MM.1S (cell line): ENCODE data around the gene TRAPPC10.

Experiments
- DNase-seq: peaks from one replicate; pipeline ENCODE4 v3.0.0-alpha.2; 2015
- H2AFZ ChIP-seq: fragments of 300-600 bp; sonication (generic); 2 replicates; pipeline ENCODE4 v1.6.0; 2016; ENCODE audit warnings: antibody characterized with exemption, low read length
- H3F3A ChIP-seq: fragments of 300-600 bp; sonication (generic); 2 replicates; pipeline ENCODE4 v1.6.1; 2016; ENCODE audit warnings: mild to moderate bottlenecking, antibody characterized with exemption, low read length, moderate library complexity, mixed read lengths; ENCODE audit not compliant: insufficient read depth
- H3K27ac ChIP-seq: fragments of 300-600 bp; sonication (generic); 2 replicates; pipeline ENCODE4 v1.5.1; 2016; ENCODE audit warnings: mild to moderate bottlenecking, low read length
- H3K27me3 ChIP-seq: fragments of 300-600 bp; sonication (generic); replicated peaks from 2 replicates; pipeline ENCODE4 v1.6.0; 2016; ENCODE audit warnings: low read length; ENCODE audit not compliant: insufficient read depth
- H3K36me3 ChIP-seq: fragments of 300-600 bp; sonication (generic); replicated peaks from 2 replicates; pipeline ENCODE4 v1.6.1; 2016; ENCODE audit warnings: mild to moderate bottlenecking, low read length, mixed read lengths; ENCODE audit not compliant: insufficient read depth
- H3K4me1 ChIP-seq: fragments of 300-600 bp; sonication (generic); 2 replicates; pipeline ENCODE4 v1.6.1; 2016; ENCODE audit warnings: low read length, mixed read lengths
- H3K4me2 ChIP-seq: fragments of 300-600 bp; sonication (generic); 2 replicates; pipeline ENCODE4 v1.6.0; 2016; ENCODE audit warnings: low read depth, low read length
- H3K4me3 ChIP-seq: fragments of 300-600 bp; sonication (generic); 2 replicates; pipeline ENCODE4 v1.5.1; 2016; ENCODE audit warnings: low read length, mixed read lengths
- H3K79me2 ChIP-seq: fragments of 300-600 bp; sonication (generic); 2 replicates; pipeline ENCODE4 v1.6.1; 2016; ENCODE audit warnings: mixed run types, low read length, mixed read lengths
- H3K9ac ChIP-seq: fragments of 300-600 bp; sonication (generic); 2 replicates; pipeline ENCODE4 v1.6.1; 2016; ENCODE audit warnings: low read length, mixed read lengths
- H3K9me2 ChIP-seq: fragments of 300-600 bp; sonication (generic); replicated peaks from 2 replicates; pipeline ENCODE4 v1.6.1; 2016; ENCODE audit warnings: mild to moderate bottlenecking, low read length, mixed read lengths; ENCODE audit not compliant: insufficient read depth
- H3K9me3 ChIP-seq: fragments of 300-600 bp; sonication (generic); replicated peaks from 2 replicates; pipeline ENCODE4 v1.6.1; 2016; ENCODE audit warnings: mild to moderate bottlenecking, low read length, mixed read lengths; ENCODE audit not compliant: insufficient read depth
- H4K20me1 ChIP-seq: fragments of 300-600 bp; sonication (generic); 2 replicates; pipeline ENCODE4 v1.6.1; 2016; ENCODE audit warnings: mild to moderate bottlenecking, low read length, moderate library complexity, mixed read lengths; ENCODE audit not compliant: insufficient read depth
- CTCF ChIP-seq: fragments of 300-600 bp; sonication (generic); IDR thresholded peaks from 2 replicates; pipeline ENCODE4 v1.5.1; 2016; ENCODE audit warnings: antibody characterized with exemption, low read length, mixed read lengths
- EZH2 ChIP-seq: fragments of 300-600 bp; sonication (generic); optimal IDR thresholded peaks from 2 replicates; pipeline ENCODE3; 2017; ENCODE audit warnings: low read depth, mild to moderate bottlenecking, antibody characterized with exemption, low read length, mixed read lengths
- EZH2phosphoT487 ChIP-seq: fragments of 300-600 bp; sonication (generic); IDR thresholded peaks from 2 replicates; pipeline ENCODE4 v1.6.1; 2018; ENCODE audit warnings: antibody characterized with exemption, low read length

The TRAPPC10 gene

GRCh38 chr21:44000360-44000759, 11.7 kb upstream of the TRAPPC10 start:
- Histone ChIP-seq H3K27ac (no peak overlapping the region), H3K9ac (no peak overlapping the region), H3K36me3 (no peaks in the 10 kb centered on the region), H2AFZ (no peak overlapping the region), H3K4me3 (no peak overlapping the region), H3K9me2 (no peaks in the 10 kb centered on the region), H3K4me1 (no peaks in the 10 kb centered on the region), H3K79me2 (no peaks in the 10 kb centered on the region), H3K4me2 (no peak overlapping the region), H3F3A (no peaks in the 10 kb centered on the region), H3K9me3 (no peaks in the 10 kb centered on the region), H3K27me3 (peaks cover 37% of the 10 kb centered on the region), H4K20me1 (no peaks in the 10 kb centered on the region)
- no peak for DNase-seq
- TF ChIP-seq CTCF (no peak), EZH2phosphoT487 (no peak), EZH2 (no peak)

DNA sequence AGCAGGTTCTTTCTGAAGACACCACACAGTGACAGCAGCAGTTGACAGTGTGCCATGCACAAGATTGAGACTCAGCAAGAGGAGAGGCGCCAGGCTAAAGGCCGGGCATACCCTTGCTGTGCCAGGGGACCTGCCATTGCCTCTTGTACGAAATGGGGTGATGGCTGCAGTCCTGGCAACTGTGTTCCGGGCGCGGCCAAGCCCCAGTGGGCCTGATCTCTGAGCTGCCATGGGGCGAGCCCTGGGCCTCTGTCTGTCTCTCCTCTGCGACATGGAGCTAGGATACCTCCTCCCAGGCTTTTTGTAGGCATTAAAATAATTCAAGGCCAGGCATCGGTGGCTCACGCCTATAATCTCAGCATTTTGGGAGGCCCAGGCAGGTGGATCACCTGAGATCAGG, 9.6 kb upstream of the TRAPPC10 start:
- Histone ChIP-seq H3K9me3 (no peaks in the 10 kb centered on the region), H3F3A (no peaks in the 10 kb centered on the region), H3K27me3 (peaks cover 15% of the 10 kb centered on the region), H3K79me2 (no peaks in the 10 kb centered on the region), H4K20me1 (no peaks in the 10 kb centered on the region), H3K36me3 (no peaks in the 10 kb centered on the region), H3K4me2 (no peak overlapping the region), H3K4me1 (no peaks in the 10 kb centered on the region), H3K9me2 (no peaks in the 10 kb centered on the region), H3K9ac (no peak overlapping the region), H3K27ac (no peak overlapping the region), H2AFZ (no peak overlapping the region), H3K4me3 (no peak overlapping the region)
- TF ChIP-seq EZH2 (no peak), EZH2phosphoT487 (no peak), CTCF (no peak)
- no peak for DNase-seq

DNA sequence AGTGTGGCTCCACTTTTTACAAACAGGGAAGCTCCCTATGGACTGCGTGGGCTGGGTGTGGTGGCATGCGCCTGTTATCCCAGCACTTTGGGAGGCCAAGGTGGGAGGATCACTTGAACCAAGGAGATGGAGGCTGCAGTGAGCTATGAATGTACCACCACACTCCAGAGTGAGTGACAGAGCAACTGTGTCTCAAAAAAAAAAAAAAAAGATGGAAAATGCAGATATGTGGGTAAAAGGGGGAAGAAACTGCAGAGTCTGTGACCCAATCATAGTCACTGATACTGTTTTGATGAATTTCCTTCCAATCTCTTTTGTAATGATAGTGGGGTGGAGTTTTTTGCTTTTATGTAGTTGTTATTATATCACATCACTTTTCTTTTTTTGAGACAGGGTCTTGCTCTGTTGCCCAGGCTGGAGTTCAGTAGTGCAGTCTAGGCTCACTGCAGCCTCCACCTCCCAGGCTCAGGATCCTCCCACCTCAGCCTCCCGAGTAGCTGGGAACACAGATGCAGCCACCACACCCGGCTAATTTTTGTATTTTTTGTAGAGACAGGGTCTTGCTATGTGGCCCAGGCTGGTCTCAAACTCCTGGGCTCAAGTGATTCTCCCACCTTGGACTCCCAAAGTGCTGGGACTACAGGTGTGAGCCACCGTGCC, 8.7 kb upstream of the TRAPPC10 start:
- Histone ChIP-seq H3K4me1 (no peaks in the 10 kb centered on the region), H3K27me3 (0 out of 2 replicates have a peak, but pooled peaks cover 8% of the 10 kb centered on the region), H4K20me1 (no peaks in the 10 kb centered on the region), H3K36me3 (no peaks in the 10 kb centered on the region), H2AFZ (no peak overlapping the region), H3K79me2 (no peaks in the 10 kb centered on the region), H3K4me3 (no peak overlapping the region), H3K4me2 (no peak overlapping the region), H3K9ac (no peak overlapping the region), H3K9me3 (no peaks in the 10 kb centered on the region), H3F3A (no peaks in the 10 kb centered on the region), H3K9me2 (no peaks in the 10 kb centered on the region), H3K27ac (no peak overlapping the region)
- TF ChIP-seq EZH2, result no peak
- no peak for TF ChIP-seq CTCF
- no peak for TF ChIP-seq EZH2phosphoT487
- DNase-seq, result no peak
